HG03565 (cell line): Measurements from ENCODE around the gene WWOX.
"Not testable (repeated sequence)": the region's sequence is repeated elsewhere in the genome, so short reads cannot be mapped to it uniquely, and the experiment has no call there.

ENCODE experiments used
- ATAC-seq: cut with Tn5 transposase; IDR thresholded peaks from one replicate; pipeline ENCODE4 v1.9.1; 2021; ENCODE audit warnings: mild to moderate bottlenecking, moderate library complexity; ENCODE audit not compliant: unreplicated experiment

WWOX gene

DNA sequence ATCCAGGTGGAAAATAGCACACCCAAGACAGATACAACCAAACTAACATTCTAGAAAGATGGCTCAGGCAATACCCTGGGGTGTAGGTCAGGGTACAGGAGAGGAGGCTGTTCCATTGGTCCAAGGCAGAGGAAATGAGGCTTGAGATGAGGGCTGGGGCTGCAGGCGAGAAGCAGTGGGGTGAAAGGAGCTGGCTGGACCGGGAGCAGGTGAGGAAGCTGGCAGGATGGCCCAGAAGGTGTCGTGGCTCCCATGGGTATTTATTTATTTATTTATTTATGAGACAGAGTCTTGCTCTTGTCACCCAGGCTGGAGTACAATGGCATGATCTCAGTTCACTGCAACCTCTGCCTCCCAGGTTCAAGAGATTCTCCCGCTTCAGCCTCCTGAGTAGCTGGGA, 1161.4 kb downstream of the WWOX start:
- not testable (repeated sequence) for ATAC-seq

DNA sequence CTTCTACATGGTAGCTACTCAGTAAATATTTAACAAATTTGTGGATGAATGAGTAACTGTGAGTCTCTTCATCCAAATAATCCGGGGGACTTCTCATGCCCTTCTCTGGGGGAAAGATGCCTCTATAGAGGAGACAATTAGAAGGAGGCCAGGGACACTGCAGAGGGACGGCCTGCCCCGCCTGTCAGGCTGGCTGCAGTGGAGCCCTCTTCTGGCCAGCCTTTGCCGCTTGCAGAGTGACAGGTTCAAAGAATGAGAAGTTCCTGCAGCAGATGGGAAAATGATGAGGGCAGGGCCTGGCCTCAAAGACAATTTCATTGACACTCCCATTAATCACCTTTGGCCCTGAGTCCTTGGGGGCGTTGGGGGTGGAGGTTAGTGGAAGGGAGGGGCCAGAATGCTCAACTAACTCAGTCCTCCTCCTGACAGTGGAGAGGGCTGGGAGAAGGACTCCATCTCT, 1162.1 kb downstream of the WWOX start:
- no peak for ATAC-seq

DNA sequence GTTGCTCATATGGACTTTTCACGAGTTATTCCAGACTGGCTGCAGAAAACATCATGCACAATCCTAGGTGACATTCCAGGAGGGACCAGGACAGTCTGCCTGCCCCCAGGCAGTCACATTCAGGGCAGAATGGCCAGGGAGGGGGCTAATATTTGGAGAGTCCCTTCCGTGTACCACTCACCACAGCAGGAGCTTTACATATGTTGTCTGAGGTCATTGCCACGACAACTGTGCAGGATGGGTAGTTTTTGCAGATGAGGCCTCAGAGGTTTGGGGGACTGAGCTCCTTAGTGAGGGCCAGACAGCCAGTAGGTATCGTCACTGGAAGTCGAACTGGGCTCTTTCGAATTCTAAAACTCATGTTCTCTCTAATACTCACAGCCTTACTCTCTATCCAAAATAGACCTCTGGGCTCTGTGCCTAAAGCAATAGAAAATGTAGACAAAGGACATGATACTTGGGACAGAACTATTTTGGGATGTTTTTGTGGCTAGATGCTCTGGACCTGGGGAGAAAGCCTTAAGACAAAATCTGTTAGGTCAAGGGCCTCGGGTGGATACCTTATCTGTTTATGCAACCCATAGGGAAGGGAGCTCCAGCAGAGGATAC, 1162.6 kb downstream of the WWOX start:
- ATAC-seq = no peak
